Measurements from ENCODE around the gene ELP4.

DNA sequence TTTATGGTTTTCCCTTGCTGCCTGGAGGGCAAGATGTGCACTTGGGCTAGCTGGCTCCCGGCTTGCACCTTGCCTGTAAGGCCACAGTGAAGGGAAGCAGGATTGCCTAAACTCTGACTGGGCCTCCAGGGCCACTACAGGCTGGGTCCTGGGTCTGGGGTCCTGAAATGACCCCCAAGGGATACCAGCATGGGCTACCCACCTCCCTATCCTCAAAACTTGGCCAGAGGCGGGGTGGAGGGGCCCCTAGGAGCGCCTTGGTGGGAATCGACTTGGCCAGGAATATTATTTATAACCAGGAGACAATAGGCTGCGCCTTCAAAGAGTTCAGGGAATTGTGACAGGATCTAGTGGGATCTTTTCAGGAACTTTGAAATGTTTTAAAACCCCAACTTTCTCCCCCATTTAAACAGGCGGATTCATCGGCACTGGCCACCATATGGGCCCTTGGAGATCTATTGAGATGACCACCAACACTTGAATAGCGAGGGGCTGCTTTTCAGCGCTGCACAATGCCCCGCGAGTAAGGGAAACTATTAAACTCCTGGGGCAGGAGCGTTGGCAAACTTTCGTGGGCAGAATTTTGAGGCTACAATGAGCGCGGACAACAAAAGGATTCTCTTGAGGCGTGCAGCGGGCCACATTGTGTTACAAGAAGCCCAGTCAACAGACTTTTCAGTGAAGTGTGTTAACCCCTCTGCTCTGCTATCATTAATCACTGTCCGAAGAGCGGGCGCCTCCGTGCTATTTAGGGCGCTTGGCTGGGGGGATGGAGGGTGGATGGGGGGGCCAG is 286.3 kb downstream of the ELP4 start:
- TF ChIP-seq, protein P1, sequence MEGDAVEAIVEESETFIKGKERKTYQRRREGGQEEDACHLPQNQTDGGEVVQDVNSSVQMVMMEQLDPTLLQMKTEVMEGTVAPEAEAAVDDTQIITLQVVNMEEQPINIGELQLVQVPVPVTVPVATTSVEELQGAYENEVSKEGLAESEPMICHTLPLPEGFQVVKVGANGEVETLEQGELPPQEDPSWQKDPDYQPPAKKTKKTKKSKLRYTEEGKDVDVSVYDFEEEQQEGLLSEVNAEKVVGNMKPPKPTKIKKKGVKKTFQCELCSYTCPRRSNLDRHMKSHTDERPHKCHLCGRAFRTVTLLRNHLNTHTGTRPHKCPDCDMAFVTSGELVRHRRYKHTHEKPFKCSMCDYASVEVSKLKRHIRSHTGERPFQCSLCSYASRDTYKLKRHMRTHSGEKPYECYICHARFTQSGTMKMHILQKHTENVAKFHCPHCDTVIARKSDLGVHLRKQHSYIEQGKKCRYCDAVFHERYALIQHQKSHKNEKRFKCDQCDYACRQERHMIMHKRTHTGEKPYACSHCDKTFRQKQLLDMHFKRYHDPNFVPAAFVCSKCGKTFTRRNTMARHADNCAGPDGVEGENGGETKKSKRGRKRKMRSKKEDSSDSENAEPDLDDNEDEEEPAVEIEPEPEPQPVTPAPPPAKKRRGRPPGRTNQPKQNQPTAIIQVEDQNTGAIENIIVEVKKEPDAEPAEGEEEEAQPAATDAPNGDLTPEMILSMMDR (IDR thresholded peaks at IDR 0.05 in 2 of 3, conservative IDR thresholded peaks at IDR 0.05 in 1 of 3; ENCODE audit: borderline replicate concordance in 1 of 3, insufficient read depth in 1 of 3, low read depth in 2 of 3, low read length in 2 of 3), result no peak
- TF ChIP-seq POLR2A (IDR thresholded peaks at IDR 0.05; ENCODE audit: borderline replicate concordance, extremely low read depth, insufficient read depth, insufficient read length) (no peak), FOSL1 (IDR thresholded peaks at IDR 0.05; ENCODE audit: low read depth) (no peak), EZH2 (IDR thresholded peaks at IDR 0.05) (no peak), SP1 (IDR thresholded peaks at IDR 0.05; ENCODE audit: low read depth) (no peak), POLR2AphosphoS5 (IDR thresholded peaks at IDR 0.05; ENCODE audit: low read depth, low read length) (no peak), CBX3 (IDR thresholded peaks at IDR 0.05; ENCODE audit: low read depth) (no peak), RAD21 (IDR thresholded peaks at IDR 0.05; ENCODE audit: low read depth) (no peak), ZFX (IDR thresholded peaks at IDR 0.05) (no peak)
- TF ChIP-seq, protein P2, sequence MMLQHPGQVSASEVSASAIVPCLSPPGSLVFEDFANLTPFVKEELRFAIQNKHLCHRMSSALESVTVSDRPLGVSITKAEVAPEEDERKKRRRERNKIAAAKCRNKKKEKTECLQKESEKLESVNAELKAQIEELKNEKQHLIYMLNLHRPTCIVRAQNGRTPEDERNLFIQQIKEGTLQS (IDR thresholded peaks at IDR 0.05), result no peak
- TF ChIP-seq, protein P3, sequence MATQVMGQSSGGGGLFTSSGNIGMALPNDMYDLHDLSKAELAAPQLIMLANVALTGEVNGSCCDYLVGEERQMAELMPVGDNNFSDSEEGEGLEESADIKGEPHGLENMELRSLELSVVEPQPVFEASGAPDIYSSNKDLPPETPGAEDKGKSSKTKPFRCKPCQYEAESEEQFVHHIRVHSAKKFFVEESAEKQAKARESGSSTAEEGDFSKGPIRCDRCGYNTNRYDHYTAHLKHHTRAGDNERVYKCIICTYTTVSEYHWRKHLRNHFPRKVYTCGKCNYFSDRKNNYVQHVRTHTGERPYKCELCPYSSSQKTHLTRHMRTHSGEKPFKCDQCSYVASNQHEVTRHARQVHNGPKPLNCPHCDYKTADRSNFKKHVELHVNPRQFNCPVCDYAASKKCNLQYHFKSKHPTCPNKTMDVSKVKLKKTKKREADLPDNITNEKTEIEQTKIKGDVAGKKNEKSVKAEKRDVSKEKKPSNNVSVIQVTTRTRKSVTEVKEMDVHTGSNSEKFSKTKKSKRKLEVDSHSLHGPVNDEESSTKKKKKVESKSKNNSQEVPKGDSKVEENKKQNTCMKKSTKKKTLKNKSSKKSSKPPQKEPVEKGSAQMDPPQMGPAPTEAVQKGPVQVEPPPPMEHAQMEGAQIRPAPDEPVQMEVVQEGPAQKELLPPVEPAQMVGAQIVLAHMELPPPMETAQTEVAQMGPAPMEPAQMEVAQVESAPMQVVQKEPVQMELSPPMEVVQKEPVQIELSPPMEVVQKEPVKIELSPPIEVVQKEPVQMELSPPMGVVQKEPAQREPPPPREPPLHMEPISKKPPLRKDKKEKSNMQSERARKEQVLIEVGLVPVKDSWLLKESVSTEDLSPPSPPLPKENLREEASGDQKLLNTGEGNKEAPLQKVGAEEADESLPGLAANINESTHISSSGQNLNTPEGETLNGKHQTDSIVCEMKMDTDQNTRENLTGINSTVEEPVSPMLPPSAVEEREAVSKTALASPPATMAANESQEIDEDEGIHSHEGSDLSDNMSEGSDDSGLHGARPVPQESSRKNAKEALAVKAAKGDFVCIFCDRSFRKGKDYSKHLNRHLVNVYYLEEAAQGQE (IDR thresholded peaks at IDR 0.05; ENCODE audit: low read depth), result no peak
- TF ChIP-seq, protein P4, sequence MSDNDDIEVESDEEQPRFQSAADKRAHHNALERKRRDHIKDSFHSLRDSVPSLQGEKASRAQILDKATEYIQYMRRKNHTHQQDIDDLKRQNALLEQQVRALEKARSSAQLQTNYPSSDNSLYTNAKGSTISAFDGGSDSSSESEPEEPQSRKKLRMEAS (IDR thresholded peaks at IDR 0.05), result no peak

All from HCT116 (cell line).